GM21526 (cell line): ENCODE measurements around the gene PCGF1.

Experiments used
- ATAC-seq: cut with Tn5 transposase; IDR thresholded peaks from one replicate; pipeline ENCODE4 v1.9.1; 2021; ENCODE audit warnings: moderate library complexity; ENCODE audit not compliant: unreplicated experiment, low FRiP score

PCGF1 gene

GRCh38 chr2:74507145-74507925 lies at the start of gene PCGF1:
Gene PCGF1 (minus strand): TSS chr2:74507695. CDS start chr2:74507668, 27 bp downstream.
- ATAC-seq = peak; percentile 78

- no peak for ATAC-seq
Observed at GRCh38 chr2:74556831-74557370, 49.4 kb upstream of the PCGF1 start.

GRCh38 chr2:74556159-74556558 lies 48.7 kb upstream of the PCGF1 start:
- ATAC-seq = no peak

GRCh38 chr2:74555610-74556103 lies 48.2 kb upstream of the PCGF1 start:
- ATAC-seq = no peak

- peak; percentile 37 for ATAC-seq
Observed at GRCh38 chr2:74554820-74555531, 47.5 kb upstream of the PCGF1 start.

- peak; percentile 46 for ATAC-seq
Observed at GRCh38 chr2:74553892-74554819, 46.7 kb upstream of the PCGF1 start, which contains the start of the genes DOK1 and LOXL3. Gene DOK1 (plus strand): TSS chr2:74554720. CDS start chr2:74554755, 35 bp downstream. Gene LOXL3 (minus strand): TSS chr2:74553942. CDS start chr2:74552634, 1,308 bp downstream.

- no peak for ATAC-seq
Observed at GRCh38 chr2:74552914-74553811, 45.7 kb upstream of the PCGF1 start.

- ATAC-seq = no peak
Observed at GRCh38 chr2:74551942-74552913, 44.7 kb upstream of the PCGF1 start.

GRCh38 chr2:74551530-74551929 lies 44.0 kb upstream of the PCGF1 start:
- no peak for ATAC-seq

- ATAC-seq = no peak
Observed at GRCh38 chr2:74550231-74550630, 42.7 kb upstream of the PCGF1 start.

- ATAC-seq = no peak
Observed at GRCh38 chr2:74548900-74549826, 41.7 kb upstream of the PCGF1 start.

- no peak for ATAC-seq
Observed at GRCh38 chr2:74548285-74548899, 40.9 kb upstream of the PCGF1 start.

- ATAC-seq = no peak
Observed at GRCh38 chr2:74546004-74546403, 38.5 kb upstream of the PCGF1 start.

- ATAC-seq = no peak
Observed at GRCh38 chr2:74544634-74545033, 37.1 kb upstream of the PCGF1 start.

- no peak for ATAC-seq
Observed at GRCh38 chr2:74542978-74543377, 35.5 kb upstream of the PCGF1 start.

- ATAC-seq = no peak
Observed at GRCh38 chr2:74540291-74540690, 32.8 kb upstream of the PCGF1 start.
